B cell (primary cell): Measurements from ENCODE around the gene TRPV6.

Experiments used
- EZH2 ChIP-seq: IDR thresholded peaks from 2 replicates; pipeline ENCODE4 v1.6.1; 2012; ENCODE audit warnings: borderline replicate concordance, low read depth, mild to moderate bottlenecking, moderate library complexity, low read length; ENCODE audit not compliant: insufficient read depth, poor library complexity, severe bottlenecking
- TF ChIP-seq, protein P1 (sequence below): fragments of 200-600 bp; IDR thresholded peaks from one replicate; pipeline ENCODE4 v1.8.0; 2022; ENCODE audit warnings: antibody characterized with exemption, mild to moderate bottlenecking

DNA sequence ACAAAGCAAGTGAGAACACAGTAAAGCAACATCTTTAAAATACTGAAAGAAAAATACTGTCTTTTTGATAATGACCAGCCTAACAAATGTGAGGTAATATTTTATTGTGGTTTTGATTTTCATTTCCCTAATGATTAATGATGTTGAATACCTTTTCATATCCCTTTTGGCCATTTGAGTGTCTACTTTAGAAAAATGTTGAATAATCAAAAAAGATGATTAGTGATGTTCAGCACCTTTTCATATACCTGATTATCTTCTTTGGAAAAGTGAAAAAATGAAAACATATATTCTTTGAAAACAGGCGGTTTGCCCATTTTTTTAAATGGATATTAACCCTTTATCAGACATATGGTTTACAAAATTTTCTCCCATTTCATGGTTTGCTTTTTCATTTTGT is 62.8 kb downstream of the TRPV6 start:
- no peak for TF ChIP-seq EZH2
- TF ChIP-seq, protein P1, sequence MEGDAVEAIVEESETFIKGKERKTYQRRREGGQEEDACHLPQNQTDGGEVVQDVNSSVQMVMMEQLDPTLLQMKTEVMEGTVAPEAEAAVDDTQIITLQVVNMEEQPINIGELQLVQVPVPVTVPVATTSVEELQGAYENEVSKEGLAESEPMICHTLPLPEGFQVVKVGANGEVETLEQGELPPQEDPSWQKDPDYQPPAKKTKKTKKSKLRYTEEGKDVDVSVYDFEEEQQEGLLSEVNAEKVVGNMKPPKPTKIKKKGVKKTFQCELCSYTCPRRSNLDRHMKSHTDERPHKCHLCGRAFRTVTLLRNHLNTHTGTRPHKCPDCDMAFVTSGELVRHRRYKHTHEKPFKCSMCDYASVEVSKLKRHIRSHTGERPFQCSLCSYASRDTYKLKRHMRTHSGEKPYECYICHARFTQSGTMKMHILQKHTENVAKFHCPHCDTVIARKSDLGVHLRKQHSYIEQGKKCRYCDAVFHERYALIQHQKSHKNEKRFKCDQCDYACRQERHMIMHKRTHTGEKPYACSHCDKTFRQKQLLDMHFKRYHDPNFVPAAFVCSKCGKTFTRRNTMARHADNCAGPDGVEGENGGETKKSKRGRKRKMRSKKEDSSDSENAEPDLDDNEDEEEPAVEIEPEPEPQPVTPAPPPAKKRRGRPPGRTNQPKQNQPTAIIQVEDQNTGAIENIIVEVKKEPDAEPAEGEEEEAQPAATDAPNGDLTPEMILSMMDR, result no peak
